Neuronal stem cell (in vitro differentiated cells): ENCODE measurements around the gene SST.
A peak's percentile ranks its signal among the peaks of the same experiment; 100 is the strongest.

Experiments used
- DNase-seq: peaks from one replicate; pipeline ENCODE4 v3.0.0-alpha.2; 2013; ENCODE audit warnings: low spot score
- H2AFZ ChIP-seq: one replicate; pipeline ENCODE4 v1.6.1; 2013; ENCODE audit warnings: mild to moderate bottlenecking, low read length, inconsistent platforms
- H2AK5ac ChIP-seq: 2 replicates; pipeline ENCODE4 v1.6.1; 2013; ENCODE audit warnings: low read depth, mild to moderate bottlenecking, inconsistent platforms, low read length, moderate library complexity, mixed read lengths
- H2BK120ac ChIP-seq: 2 replicates; pipeline ENCODE4 v1.6.1; 2013; ENCODE audit warnings: low read depth, mild to moderate bottlenecking, inconsistent platforms, low read length, moderate library complexity, mixed read lengths
- H2BK12ac ChIP-seq: one replicate; pipeline ENCODE4 v1.6.1; 2013; ENCODE audit warnings: low read length, inconsistent platforms
- H2BK15ac ChIP-seq: 2 replicates; pipeline ENCODE4 v1.6.1; 2013; ENCODE audit warnings: mild to moderate bottlenecking, low read length, inconsistent platforms, mixed read lengths
- H2BK5ac ChIP-seq: one replicate; pipeline ENCODE4 v1.6.1; 2013; ENCODE audit warnings: inconsistent platforms, mild to moderate bottlenecking, low read length, moderate library complexity
- H3K14ac ChIP-seq: one replicate; pipeline ENCODE4 v1.6.1; 2013; ENCODE audit warnings: low read length, inconsistent platforms
- H3K18ac ChIP-seq: 2 replicates; pipeline ENCODE4 v1.6.1; 2013; ENCODE audit warnings: low read length, inconsistent platforms
- H3K23ac ChIP-seq: 2 replicates; pipeline ENCODE4 v1.6.1; 2013; ENCODE audit warnings: low read depth, mild to moderate bottlenecking, mixed read lengths, low read length, inconsistent platforms; ENCODE audit not compliant: poor library complexity
- H3K27ac ChIP-seq: replicated peaks from 3 replicates; pipeline ENCODE4 v1.5.1; 2013; ENCODE audit warnings: low read length, inconsistent platforms
- H3K27me3 ChIP-seq, 3 experiments: 2 replicates each; pipeline ENCODE4 v1.6.1; 2013; ENCODE audit warnings: low read length in 3 of 3, mild to moderate bottlenecking in 2 of 3, inconsistent platforms in 1 of 3, low read depth in 1 of 3, mixed read lengths in 1 of 3, moderate library complexity in 1 of 3; ENCODE audit not compliant: control insufficient read depth in 3 of 3, insufficient read depth in 3 of 3
- H3K36me3 ChIP-seq, 2 donors: replicated peaks in 1 of 2; 2 replicates each; pipeline ENCODE4 v1.6.1; 2013; ENCODE audit warnings: low read length in 2 of 2; ENCODE audit not compliant: control insufficient read depth in 2 of 2, insufficient read depth in 2 of 2
- H3K4ac ChIP-seq: 2 replicates; pipeline ENCODE4 v1.6.1; 2013; ENCODE audit warnings: inconsistent platforms, mild to moderate bottlenecking, low read length, moderate library complexity
- H3K4me1 ChIP-seq, 2 donors: 1 replicate in 1 of 2; 2 replicates in 1 of 2; pipeline ENCODE4 v1.6.1; 2013; ENCODE audit warnings: low read length in 2 of 2, low read depth in 1 of 2; ENCODE audit not compliant: control insufficient read depth in 2 of 2, insufficient read depth in 1 of 2
- H3K4me2 ChIP-seq: one replicate; pipeline ENCODE4 v1.6.1; 2013; ENCODE audit warnings: mild to moderate bottlenecking, low read length, inconsistent platforms; ENCODE audit not compliant: insufficient read depth, poor library complexity, severe bottlenecking
- H3K4me3 ChIP-seq, 2 donors: 2 replicates each; pipeline ENCODE4 v1.5.1; 2013; ENCODE audit warnings: low read length in 2 of 2, mild to moderate bottlenecking in 2 of 2, inconsistent platforms in 1 of 2, moderate library complexity in 1 of 2
- H3K79me1 ChIP-seq: one replicate; pipeline ENCODE4 v1.6.1; 2013; ENCODE audit warnings: low read depth, mild to moderate bottlenecking, inconsistent platforms, low read length, moderate library complexity
- H3K9ac ChIP-seq: one replicate; pipeline ENCODE4 v1.6.1; 2013; ENCODE audit warnings: mild to moderate bottlenecking, low read depth, low read length, inconsistent platforms; ENCODE audit not compliant: poor library complexity
- H3K9me3 ChIP-seq, 2 donors: replicated peaks in 1 of 2; 2 replicates each; pipeline versions ENCODE3 to v1.6.1; 2013; ENCODE audit warnings: low read length in 2 of 2, mild to moderate bottlenecking in 2 of 2, inconsistent platforms in 1 of 2, low read depth in 1 of 2, mixed read lengths in 1 of 2, moderate library complexity in 1 of 2; ENCODE audit not compliant: control insufficient read depth in 2 of 2, insufficient read depth in 1 of 2
- H4K8ac ChIP-seq: one replicate; pipeline ENCODE4 v1.6.1; 2013; ENCODE audit warnings: low read depth, mild to moderate bottlenecking, inconsistent platforms, low read length, moderate library complexity
- H4K91ac ChIP-seq: one replicate; pipeline ENCODE4 v1.6.1; 2013; ENCODE audit warnings: low read length, low read depth, mild to moderate bottlenecking, inconsistent platforms; ENCODE audit not compliant: poor library complexity
- WGBS, 2 donors: extraction: QIAGEN DNeasy Blood & Tissue Kit; methylation state at CpG; one replicate each; pipeline ENCODE4 v1.1.7; 2013; ENCODE audit warnings: missing lambda C conversion rate in 2 of 2, mixed read lengths in 1 of 2; ENCODE audit not compliant: insufficient read length in 2 of 2, insufficient replicate concordance in 1 of 2; ENCODE audit errors: extremely low coverage in 2 of 2; 5-methylcytosine and 5-hydroxymethylcytosine counted together

SST gene

GRCh38 chr3:187636528-187636927, 33.7 kb downstream of the SST start:
- Histone ChIP-seq H3K4me3 (no peak overlapping the region), H3K9ac (no peak overlapping the region), H4K8ac (no peak overlapping the region), H3K27ac (no peak overlapping the region), H3K14ac (no peak overlapping the region), H2BK120ac (no peak overlapping the region), H2BK12ac (no peak overlapping the region), H2BK5ac (no peak overlapping the region), H3K23ac (no peak overlapping the region), H3K4me2 (no peak overlapping the region), H3K27me3 (no peaks in the 10 kb centered on the region), H2AFZ (no peak overlapping the region), H4K91ac (no peak overlapping the region), H2BK15ac (no peak overlapping the region), H3K18ac (no peak overlapping the region), H3K4ac (no peak overlapping the region), H3K36me3 (no peaks in the 10 kb centered on the region), H2AK5ac (no peak overlapping the region), H3K79me1 (no peaks in the 10 kb centered on the region), H3K9me3 (no peaks in the 10 kb centered on the region), H3K4me1 (no peaks in the 10 kb centered on the region)
- DNase-seq: no peak

GRCh38 chr3:187630404-187630803, 39.8 kb downstream of the SST start:
- WGBS, 2 donors: no CpG with 5 or more reads among the region's 3 CpGs
- peaks cover 0 to 5% of the 10 kb centered on the region in 2 donors for H3K4me1 ChIP-seq

GRCh38 chr3:187629711-187630110, 40.5 kb downstream of the SST start:
- peaks cover 0 to 5% of the 10 kb centered on the region in 2 donors for H3K4me1 ChIP-seq
- H3K9ac ChIP-seq: no peak overlapping the region
- no peaks in the 10 kb centered on the region for H3K27me3 ChIP-seq
- no peak overlapping the region for H3K4ac ChIP-seq
- no peak overlapping the region for H3K4me3 ChIP-seq
- H3K23ac ChIP-seq: no peak overlapping the region
- no CpG with 5 or more reads among the region's 4 CpGs for WGBS, 2 donors
- no peaks in the 10 kb centered on the region for H3K79me1 ChIP-seq
- H2AK5ac ChIP-seq: no peak overlapping the region
- H3K27ac ChIP-seq: no peak overlapping the region
- no peak overlapping the region for H2BK5ac ChIP-seq
- H3K36me3 ChIP-seq: no peaks in the 10 kb centered on the region
- H4K8ac ChIP-seq: no peak overlapping the region
- H2BK120ac ChIP-seq: no peak overlapping the region
- H3K9me3 ChIP-seq: no peaks in the 10 kb centered on the region
- no peak overlapping the region for H3K14ac ChIP-seq
- H2AFZ ChIP-seq: no peak overlapping the region
- no peak overlapping the region for H3K18ac ChIP-seq
- DNase-seq: no peak
- H2BK12ac ChIP-seq: no peak overlapping the region
- H3K4me2 ChIP-seq: no peak overlapping the region
- no peak overlapping the region for H4K91ac ChIP-seq
- no peak overlapping the region for H2BK15ac ChIP-seq

More at GRCh38 chr3:187630404-187630803, 39.8 kb downstream of the SST start:
- H3K36me3 ChIP-seq: no peaks in the 10 kb centered on the region
- no peak overlapping the region for H3K4me3 ChIP-seq
- no peak overlapping the region for H3K14ac ChIP-seq
- H2AK5ac ChIP-seq: no peak overlapping the region
- H3K9me3 ChIP-seq: no peaks in the 10 kb centered on the region
- H2BK15ac ChIP-seq: no peak overlapping the region
- no peak overlapping the region for H3K4ac ChIP-seq
- H3K79me1 ChIP-seq: no peaks in the 10 kb centered on the region
- no peak overlapping the region for H2AFZ ChIP-seq
- no peak overlapping the region for H3K4me2 ChIP-seq
- no peak overlapping the region for H2BK5ac ChIP-seq
- H3K27me3 ChIP-seq: no peaks in the 10 kb centered on the region
- H3K27ac ChIP-seq: no peak overlapping the region
- H2BK12ac ChIP-seq: no peak overlapping the region
- H3K18ac ChIP-seq: no peak overlapping the region
- H3K9ac ChIP-seq: no peak overlapping the region
- no peak overlapping the region for H4K8ac ChIP-seq
- no peak overlapping the region for H4K91ac ChIP-seq
- H2BK120ac ChIP-seq: no peak overlapping the region
- no peak for DNase-seq
- no peak overlapping the region for H3K23ac ChIP-seq

- Histone ChIP-seq H3K14ac (no peak overlapping the region), H2BK12ac (no peak overlapping the region), H3K36me3 (no peaks in the 10 kb centered on the region), H2BK5ac (no peak overlapping the region), H3K4me3 (no peak overlapping the region), H3K27me3 (no peaks in the 10 kb centered on the region), H4K8ac (no peak overlapping the region), H3K79me1 (no peaks in the 10 kb centered on the region), H4K91ac (no peak overlapping the region), H3K18ac (no peak overlapping the region), H3K27ac (no peak overlapping the region), H2AFZ (no peak overlapping the region), H2BK15ac (no peak overlapping the region), H2BK120ac (no peak overlapping the region), H3K9ac (no peak overlapping the region), H3K4me1 (peaks cover 0 to 5% of the 10 kb centered on the region in 2 donors), H2AK5ac (no peak overlapping the region), H3K4me2 (no peak overlapping the region), H3K9me3 (no peaks in the 10 kb centered on the region), H3K23ac (no peak overlapping the region), H3K4ac (no peak overlapping the region)
- DNase-seq: peak; percentile 29
- WGBS, 2 donors: no CpG with 5 or more reads among the region's 3 CpGs
These were observed 42.0 kb downstream of the SST start for GRCh38 chr3:187628169-187628568.
